HCT116 (cell line): ENCODE results near the gene HSPB3. TPM values are rescaled to one million over a fixed set of nuclear protein-coding genes. Genes with fewer than 3 reads are reported as not detected.

Experiments used
- ATAC-seq: fragments of 200-7000 bp; cut with Tn5 transposase; 2 replicates; pipeline ENCODE4 v1.9.1; 2020; ENCODE audit warnings: mild to moderate bottlenecking, moderate library complexity
- BruUV-seq: library from RNA; stranded (reverse); fragments of 400-500 nt; replicated peaks from 2 replicates; lab custom pipeline; 2021; lab: Mats Ljungman, UMichigan
- CTCF ChIA-PET: fragments of 300-600 bp; sonication (Branson Sonifier 250); formaldehyde crosslinking; loops from one replicate; lab custom pipeline; 2021; ENCODE audit warnings: antibody characterized with exemption; lab: Charles Lee
- POLR2A ChIA-PET: fragments of 300-600, 350-600 bp; sonication (Branson Sonifier 250); formaldehyde crosslinking; loops from one replicate; lab custom pipeline; 2021; ENCODE audit warnings: antibody characterized with exemption; lab: Charles Lee
- RAD21 ChIA-PET, 2 experiments: fragments of 300-600 bp; sonication (Branson Sonifier 250); formaldehyde crosslinking; loops; one replicate each; lab custom pipeline; 2023; ENCODE audit warnings: low total read pairs in 2 of 2; ENCODE audit not compliant: uncharacterized antibody in 2 of 2, unreplicated experiment in 2 of 2, low non-redundant PET in 1 of 2; lab: Charles Lee
- DNase-seq: peaks from one replicate; pipeline ENCODE4 v3.0.0-alpha.2; 2010; ENCODE audit warnings: low read depth, low spot score
- H2AFZ ChIP-seq: fragments of 200-600 bp; shearing (Covaris generic), sonication (generic); 2 replicates; pipeline ENCODE4 v1.6.1; 2017; ENCODE audit warnings: low read depth, mixed run types, mixed read lengths, antibody characterized with exemption, low read length; ENCODE audit not compliant: poor library complexity, severe bottlenecking
- H3K27ac ChIP-seq: 2 replicates; pipeline ENCODE4 v1.5.1; 2012; ENCODE audit warnings: low read depth, low read length
- H3K27me3 ChIP-seq: fragments of 200-600 bp; sonication (generic); 2 replicates; pipeline ENCODE4 v1.6.1; 2016; ENCODE audit warnings: mixed run types, low read length, mixed read lengths; ENCODE audit not compliant: insufficient read depth
- H3K36me3 ChIP-seq, 2 experiments: fragments of 200-500 bp in 1 of 2; fragments of 200-600 bp in 1 of 2; sonication (Bioruptor generic) in 1 of 2; sonication (generic) in 1 of 2; 2 replicates each; pipeline versions ENCODE4 v1.5.1 to v1.6.1; 2014 to 2016; ENCODE audit warnings: low read length in 2 of 2, inconsistent platforms in 1 of 2, mixed read lengths in 1 of 2, mixed run types in 1 of 2; ENCODE audit not compliant: insufficient read depth in 2 of 2, control insufficient read depth in 1 of 2
- H3K4me1 ChIP-seq, 2 experiments: fragments of 200-600 bp in 1 of 2; sonication (generic) in 1 of 2; 2 replicates each; pipeline versions ENCODE4 v1.5.1 to v1.6.1; 2012 to 2017; ENCODE audit warnings: low read length in 2 of 2, inconsistent platforms in 1 of 2, mild to moderate bottlenecking in 1 of 2, mixed read lengths in 1 of 2, mixed run types in 1 of 2, moderate library complexity in 1 of 2; ENCODE audit not compliant: insufficient read depth in 2 of 2, control insufficient read depth in 1 of 2
- H3K4me2 ChIP-seq: fragments of 200-600 bp; sonication (generic); 2 replicates; pipeline ENCODE4 v1.6.1; 2017; ENCODE audit warnings: mixed run types, low read length, mixed read lengths
- H3K4me3 ChIP-seq, 2 experiments: fragments of 200-600 bp in 1 of 2; sonication (generic) in 1 of 2; replicated peaks in 1 of 2; 2 replicates each; pipeline ENCODE4 v1.5.1; 2011 to 2016; ENCODE audit warnings: low read length in 2 of 2, control low read depth in 1 of 2, low read depth in 1 of 2, mild to moderate bottlenecking in 1 of 2, mixed read lengths in 1 of 2, mixed run types in 1 of 2
- H3K79me2 ChIP-seq: fragments of 200-600 bp; sonication (generic); 2 replicates; pipeline ENCODE4 v1.6.1; 2017; ENCODE audit warnings: mild to moderate bottlenecking, mixed run types, low read length, moderate library complexity, mixed read lengths; ENCODE audit not compliant: insufficient read depth
- H3K9ac ChIP-seq: fragments of 200-600 bp; sonication (generic); 2 replicates; pipeline ENCODE4 v1.6.1; 2016; ENCODE audit warnings: low read length, mixed read lengths
- H3K9me2 ChIP-seq: fragments of 200-600 bp; sonication (generic), shearing (Covaris generic); 2 replicates; pipeline ENCODE4 v1.6.1; 2017; ENCODE audit warnings: mixed run types, mild to moderate bottlenecking, moderate library complexity; ENCODE audit not compliant: insufficient read depth
- H3K9me3 ChIP-seq, 2 experiments: fragments of 200-500 bp in 1 of 2; fragments of 200-600 bp in 1 of 2; sonication (Bioruptor generic) in 1 of 2; sonication (generic) in 1 of 2; 2 replicates each; pipeline ENCODE4 v1.6.1; 2014 to 2017; ENCODE audit warnings: low read length in 2 of 2, mixed read lengths in 2 of 2, inconsistent platforms in 1 of 2, low read depth in 1 of 2, mild to moderate bottlenecking in 1 of 2, mixed run types in 1 of 2, moderate library complexity in 1 of 2; ENCODE audit not compliant: control insufficient read depth in 1 of 2, insufficient read depth in 1 of 2
- H4K20me1 ChIP-seq: fragments of 200-600 bp; sonication (generic), shearing (Covaris generic); 2 replicates; pipeline ENCODE4 v1.6.1; 2017; ENCODE audit warnings: mixed run types, mild to moderate bottlenecking, moderate library complexity; ENCODE audit not compliant: insufficient read depth
- CEBPB ChIP-seq: IDR thresholded peaks from 2 replicates; pipeline ENCODE4 v1.6.1; 2012; ENCODE audit warnings: low read depth
- EGR1 ChIP-seq: IDR thresholded peaks from 2 replicates; pipeline ENCODE4 v1.6.1; 2012; ENCODE audit warnings: low read depth
- ELF1 ChIP-seq: IDR thresholded peaks from 2 replicates; pipeline ENCODE4 v1.6.1; 2012; ENCODE audit warnings: low read depth, borderline replicate concordance
- FOSL1 ChIP-seq: IDR thresholded peaks from 2 replicates; pipeline ENCODE4 v1.6.1; 2012; ENCODE audit warnings: low read depth
- JUND ChIP-seq: IDR thresholded peaks from 2 replicates; pipeline ENCODE4 v1.6.1; 2012
- POLR2AphosphoS5 ChIP-seq: IDR thresholded peaks from 2 replicates; pipeline ENCODE4 v1.6.1; 2011; ENCODE audit warnings: mild to moderate bottlenecking, low read depth, low read length, moderate library complexity
- RAD21 ChIP-seq: IDR thresholded peaks from 2 replicates; pipeline ENCODE4 v1.6.1; 2012; ENCODE audit warnings: low read depth, mild to moderate bottlenecking
- SIN3A ChIP-seq: IDR thresholded peaks from 2 replicates; pipeline ENCODE4 v1.6.1; 2012; ENCODE audit warnings: low read depth
- SRF ChIP-seq: IDR thresholded peaks from 2 replicates; pipeline ENCODE4 v1.6.1; 2012; ENCODE audit warnings: low read depth
- TCF7L2 ChIP-seq: IDR thresholded peaks from 2 replicates; pipeline ENCODE4 v1.7.0; 2011; ENCODE audit warnings: borderline replicate concordance, inconsistent platforms; ENCODE audit not compliant: insufficient read depth, insufficient read length; ENCODE audit errors: extremely low read depth
- YY1 ChIP-seq: IDR thresholded peaks from 2 replicates; pipeline ENCODE4 v1.6.1; 2011; ENCODE audit warnings: low read length, low read depth, moderate library complexity, mild to moderate bottlenecking; ENCODE audit not compliant: insufficient replicate concordance; ENCODE audit errors: extremely low read depth
- ZFX ChIP-seq: fragments of 450-650 bp; IDR thresholded peaks from 2 replicates; pipeline ENCODE4 v1.6.1; 2017
- ZNF274 ChIP-seq: fragments of 200-500 bp; sonication (Bioruptor generic); IDR thresholded peaks from 2 replicates; pipeline ENCODE4 v1.6.1; 2014; ENCODE audit warnings: mild to moderate bottlenecking, low read depth, low read length, inconsistent platforms
- intact Hi-C: fragments of 100-400 bp; cut with micrococcal nuclease; formaldehyde crosslinking; loops from 2 replicates; pipeline ENCODE4 v1.10.0; 2022
- total RNA-seq: library from RNA; stranded (reverse); gene quantifications from one replicate; pipeline ENCODE4 v1.2.1, GENCODE V29; 2021; ENCODE audit not compliant: unreplicated experiment
- TF ChIP-seq, protein P1 (sequence below): IDR thresholded peaks from 2 replicates; pipeline ENCODE4 v1.6.1; 2011; ENCODE audit warnings: mild to moderate bottlenecking, low read length, moderate library complexity; ENCODE audit not compliant: insufficient replicate concordance; ENCODE audit errors: extremely low read depth
- TF ChIP-seq, protein P2 (sequence below): IDR thresholded peaks from 2 replicates; pipeline ENCODE4 v1.6.1; 2012; ENCODE audit warnings: low read depth
- TF ChIP-seq, protein P3 (sequence below): IDR thresholded peaks from 2 replicates; pipeline ENCODE4 v1.6.1; 2012
- TF ChIP-seq, protein P4 (sequence below): IDR thresholded peaks from 2 replicates; pipeline ENCODE4 v1.6.1; 2012

HSPB3 gene
- total RNA-seq, 1 experiment from 2014 or later, result not detected

DNA sequence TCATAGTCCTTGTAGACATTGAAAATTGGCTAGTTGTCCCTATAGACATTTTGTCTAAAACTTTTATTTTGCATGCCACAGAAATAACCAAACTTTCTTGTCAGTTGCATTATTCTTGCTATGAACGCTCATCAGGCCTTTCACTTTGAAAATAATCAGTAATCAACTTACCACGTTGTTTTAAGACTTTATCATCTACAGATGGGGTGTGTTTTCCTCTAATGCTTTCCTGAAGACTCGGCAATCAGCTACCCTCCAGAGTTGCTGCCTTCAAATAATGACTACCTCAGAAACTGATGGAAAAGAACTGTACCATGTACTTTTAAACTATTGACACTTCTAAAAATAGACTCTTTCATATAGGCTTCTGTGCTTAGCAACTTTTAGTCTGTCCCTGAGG lies 33.5 kb upstream of the HSPB3 start:
- ChIA-PET CTCF (no interaction called here), POLR2A (no interaction called here), RAD21 (no interaction called here)
- Histone ChIP-seq H3K27ac (no peak overlapping the region), H3K9me2 (no peaks in the 10 kb centered on the region), H3K9ac (no peak overlapping the region), H2AFZ (no peak overlapping the region), H3K36me3 (no peaks in the 10 kb centered on the region), H3K4me2 (no peak overlapping the region), H3K9me3 (no peaks in the 10 kb centered on the region), H4K20me1 (no peaks in the 10 kb centered on the region), H3K79me2 (no peaks in the 10 kb centered on the region), H3K4me1 (no peaks in the 10 kb centered on the region), H3K27me3 (no peaks in the 10 kb centered on the region), H3K4me3 (no peak overlapping the region)
- no TSS peak for BruUV-seq
- intact Hi-C loops, result no loop called here
- TF ChIP-seq TCF7L2 (no peak), ZNF274 (no peak), SRF (no peak), POLR2AphosphoS5 (no peak)
- DNase-seq (no peak), ATAC-seq (no peak)

DNA sequence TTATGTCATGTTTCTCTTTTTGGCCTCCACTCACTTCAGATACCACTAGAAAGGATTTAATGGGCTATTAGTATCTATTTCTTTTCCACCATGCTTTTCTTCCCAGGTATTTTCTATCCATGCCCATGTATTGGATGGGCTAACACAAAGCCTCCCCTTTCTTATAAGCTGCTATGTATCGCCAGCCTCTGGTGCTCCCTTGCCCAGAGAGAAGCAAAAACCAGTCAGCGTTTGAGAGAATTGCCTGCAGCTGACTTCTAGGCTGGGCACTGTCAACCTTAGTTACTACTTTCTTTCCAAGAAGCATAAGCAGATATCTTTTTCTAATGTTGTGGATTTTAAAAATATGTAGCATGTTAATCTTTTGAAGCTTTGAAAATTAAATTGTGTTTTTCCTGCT lies 30.2 kb upstream of the HSPB3 start:
- Histone ChIP-seq H3K79me2 (no peaks in the 10 kb centered on the region), H2AFZ (no peak overlapping the region), H3K9me3 (no peaks in the 10 kb centered on the region), H3K9ac (no peak overlapping the region), H3K4me3 (no peak overlapping the region), H3K27ac (no peak overlapping the region), H3K4me1 (no peaks in the 10 kb centered on the region), H3K27me3 (no peaks in the 10 kb centered on the region), H3K4me2 (no peak overlapping the region), H4K20me1 (no peaks in the 10 kb centered on the region), H3K9me2 (no peaks in the 10 kb centered on the region), H3K36me3 (no peaks in the 10 kb centered on the region)
- intact Hi-C loops, result no loop called here
- no TSS peak for BruUV-seq
- ChIA-PET POLR2A (no interaction called here), RAD21 (no interaction called here), CTCF (interaction anchor here (1.2 kb wide), 1 partner anchor 182 kb away, joined by 3 read pairs; no protein-coding TSS in a partner anchor)
- DNase-seq (no peak), ATAC-seq (no peak)
- no peak for TF ChIP-seq ZFX
- TF ChIP-seq, protein P1, sequence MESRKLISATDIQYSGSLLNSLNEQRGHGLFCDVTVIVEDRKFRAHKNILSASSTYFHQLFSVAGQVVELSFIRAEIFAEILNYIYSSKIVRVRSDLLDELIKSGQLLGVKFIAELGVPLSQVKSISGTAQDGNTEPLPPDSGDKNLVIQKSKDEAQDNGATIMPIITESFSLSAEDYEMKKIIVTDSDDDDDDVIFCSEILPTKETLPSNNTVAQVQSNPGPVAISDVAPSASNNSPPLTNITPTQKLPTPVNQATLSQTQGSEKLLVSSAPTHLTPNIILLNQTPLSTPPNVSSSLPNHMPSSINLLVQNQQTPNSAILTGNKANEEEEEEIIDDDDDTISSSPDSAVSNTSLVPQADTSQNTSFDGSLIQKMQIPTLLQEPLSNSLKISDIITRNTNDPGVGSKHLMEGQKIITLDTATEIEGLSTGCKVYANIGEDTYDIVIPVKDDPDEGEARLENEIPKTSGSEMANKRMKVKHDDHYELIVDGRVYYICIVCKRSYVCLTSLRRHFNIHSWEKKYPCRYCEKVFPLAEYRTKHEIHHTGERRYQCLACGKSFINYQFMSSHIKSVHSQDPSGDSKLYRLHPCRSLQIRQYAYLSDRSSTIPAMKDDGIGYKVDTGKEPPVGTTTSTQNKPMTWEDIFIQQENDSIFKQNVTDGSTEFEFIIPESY, result no peak
- TF ChIP-seq SRF, result no peak
- TF ChIP-seq, protein P2, sequence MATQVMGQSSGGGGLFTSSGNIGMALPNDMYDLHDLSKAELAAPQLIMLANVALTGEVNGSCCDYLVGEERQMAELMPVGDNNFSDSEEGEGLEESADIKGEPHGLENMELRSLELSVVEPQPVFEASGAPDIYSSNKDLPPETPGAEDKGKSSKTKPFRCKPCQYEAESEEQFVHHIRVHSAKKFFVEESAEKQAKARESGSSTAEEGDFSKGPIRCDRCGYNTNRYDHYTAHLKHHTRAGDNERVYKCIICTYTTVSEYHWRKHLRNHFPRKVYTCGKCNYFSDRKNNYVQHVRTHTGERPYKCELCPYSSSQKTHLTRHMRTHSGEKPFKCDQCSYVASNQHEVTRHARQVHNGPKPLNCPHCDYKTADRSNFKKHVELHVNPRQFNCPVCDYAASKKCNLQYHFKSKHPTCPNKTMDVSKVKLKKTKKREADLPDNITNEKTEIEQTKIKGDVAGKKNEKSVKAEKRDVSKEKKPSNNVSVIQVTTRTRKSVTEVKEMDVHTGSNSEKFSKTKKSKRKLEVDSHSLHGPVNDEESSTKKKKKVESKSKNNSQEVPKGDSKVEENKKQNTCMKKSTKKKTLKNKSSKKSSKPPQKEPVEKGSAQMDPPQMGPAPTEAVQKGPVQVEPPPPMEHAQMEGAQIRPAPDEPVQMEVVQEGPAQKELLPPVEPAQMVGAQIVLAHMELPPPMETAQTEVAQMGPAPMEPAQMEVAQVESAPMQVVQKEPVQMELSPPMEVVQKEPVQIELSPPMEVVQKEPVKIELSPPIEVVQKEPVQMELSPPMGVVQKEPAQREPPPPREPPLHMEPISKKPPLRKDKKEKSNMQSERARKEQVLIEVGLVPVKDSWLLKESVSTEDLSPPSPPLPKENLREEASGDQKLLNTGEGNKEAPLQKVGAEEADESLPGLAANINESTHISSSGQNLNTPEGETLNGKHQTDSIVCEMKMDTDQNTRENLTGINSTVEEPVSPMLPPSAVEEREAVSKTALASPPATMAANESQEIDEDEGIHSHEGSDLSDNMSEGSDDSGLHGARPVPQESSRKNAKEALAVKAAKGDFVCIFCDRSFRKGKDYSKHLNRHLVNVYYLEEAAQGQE, result no peak
- no peak for TF ChIP-seq EGR1
- TF ChIP-seq ELF1, result no peak
- no peak for TF ChIP-seq FOSL1
- no peak for TF ChIP-seq CEBPB
- no peak for TF ChIP-seq YY1
- no peak for TF ChIP-seq JUND
- TF ChIP-seq, protein P3, sequence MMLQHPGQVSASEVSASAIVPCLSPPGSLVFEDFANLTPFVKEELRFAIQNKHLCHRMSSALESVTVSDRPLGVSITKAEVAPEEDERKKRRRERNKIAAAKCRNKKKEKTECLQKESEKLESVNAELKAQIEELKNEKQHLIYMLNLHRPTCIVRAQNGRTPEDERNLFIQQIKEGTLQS, result no peak
- no peak for TF ChIP-seq POLR2AphosphoS5
- TF ChIP-seq SIN3A, result no peak
- TF ChIP-seq ZNF274, result no peak
- TF ChIP-seq, protein P4, sequence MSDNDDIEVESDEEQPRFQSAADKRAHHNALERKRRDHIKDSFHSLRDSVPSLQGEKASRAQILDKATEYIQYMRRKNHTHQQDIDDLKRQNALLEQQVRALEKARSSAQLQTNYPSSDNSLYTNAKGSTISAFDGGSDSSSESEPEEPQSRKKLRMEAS, result no peak
- TF ChIP-seq RAD21, result no peak
